SKM-1 (cell line): Measurements from ENCODE around the gene MAP3K7.
A peak's percentile ranks its signal among the peaks of the same experiment; 100 is the strongest.

Experiments used
- DNase-seq: peaks from one replicate; lab custom pipeline; 2025; ENCODE audit not compliant: unreplicated experiment; lab: John Stamatoyannopoulos, UW

MAP3K7 gene

GRCh38 chr6:90485635-90486277 lies 101.1 kb downstream of the MAP3K7 start:
- no peak for DNase-seq

GRCh38 chr6:90484903-90485302 lies 102.0 kb downstream of the MAP3K7 start:
- no peak for DNase-seq

- DNase-seq, result no peak
Observed at GRCh38 chr6:90484385-90484784, 102.5 kb downstream of the MAP3K7 start.

GRCh38 chr6:90483956-90484355 lies 102.9 kb downstream of the MAP3K7 start:
- no peak for DNase-seq

- no peak for DNase-seq
Observed at GRCh38 chr6:90483116-90483839, 103.6 kb downstream of the MAP3K7 start.

- DNase-seq, result no peak
Observed at GRCh38 chr6:90480666-90481065, 106.2 kb downstream of the MAP3K7 start.

GRCh38 chr6:90479603-90479926 lies 107.3 kb downstream of the MAP3K7 start:
- DNase-seq, result no peak

- peak; percentile 84 for DNase-seq
Observed at GRCh38 chr6:90478789-90479602, 107.9 kb downstream of the MAP3K7 start.

- no peak for DNase-seq
Observed at GRCh38 chr6:90478278-90478677, 108.6 kb downstream of the MAP3K7 start.

GRCh38 chr6:90477366-90477765 lies 109.5 kb downstream of the MAP3K7 start:
- no peak for DNase-seq

GRCh38 chr6:90472716-90473115 lies 114.2 kb downstream of the MAP3K7 start:
- no peak for DNase-seq

- DNase-seq, result no peak
Observed at GRCh38 chr6:90471263-90471662, 115.6 kb downstream of the MAP3K7 start.

- DNase-seq, result no peak
Observed at GRCh38 chr6:90469906-90470305, 117.0 kb downstream of the MAP3K7 start.

- DNase-seq, result no peak
Observed at GRCh38 chr6:90468859-90469258, 118.0 kb downstream of the MAP3K7 start.

GRCh38 chr6:90468080-90468479 lies 118.8 kb downstream of the MAP3K7 start:
- no peak for DNase-seq

GRCh38 chr6:90467546-90467945 lies 119.3 kb downstream of the MAP3K7 start:
- no peak for DNase-seq

- DNase-seq, result no peak
Observed at GRCh38 chr6:90466154-90466940, 120.5 kb downstream of the MAP3K7 start.

GRCh38 chr6:90465686-90466085 lies 121.2 kb downstream of the MAP3K7 start:
- no peak for DNase-seq

GRCh38 chr6:90464507-90464906 lies 122.4 kb downstream of the MAP3K7 start:
- DNase-seq, result no peak

GRCh38 chr6:90463874-90464273 lies 123.0 kb downstream of the MAP3K7 start:
- no peak for DNase-seq
